NCI-H82 treated with DMSO at 0.1 percent for 48 hours (cell line): ENCODE results near the gene PAX9.
"Not testable (repeated sequence)": the region's sequence is repeated elsewhere in the genome, so short reads cannot be mapped to it uniquely, and the experiment has no call there.

Experiments
- DNase-seq: peaks from one replicate; lab custom pipeline; 2025; ENCODE audit not compliant: unreplicated experiment; lab: John Stamatoyannopoulos, UW

PAX9 gene

GRCh38 chr14:36672095-36672494 is 10.4 kb downstream of the PAX9 start:
- no peak for DNase-seq

GRCh38 chr14:36674659-36675058 is 13.0 kb downstream of the PAX9 start:
- DNase-seq, result no peak

GRCh38 chr14:36675581-36675980 is 13.9 kb downstream of the PAX9 start:
- DNase-seq, result no peak

- DNase-seq, result no peak
Observed at GRCh38 chr14:36676236-36676635, 14.6 kb downstream of the PAX9 start.

- no peak for DNase-seq
Observed at GRCh38 chr14:36682338-36682737, 20.7 kb downstream of the PAX9 start.

- DNase-seq, result no peak
Observed at GRCh38 chr14:36683083-36683724, 21.5 kb downstream of the PAX9 start.

GRCh38 chr14:36684946-36685345 is 23.3 kb downstream of the PAX9 start:
- no peak for DNase-seq

GRCh38 chr14:36690311-36691040 is 28.8 kb downstream of the PAX9 start:
- no peak for DNase-seq

- not testable (repeated sequence) for DNase-seq
Observed at GRCh38 chr14:36699420-36699819, 37.8 kb downstream of the PAX9 start.

- no peak for DNase-seq
Observed at GRCh38 chr14:36700651-36701050, 39.0 kb downstream of the PAX9 start.

GRCh38 chr14:36701132-36701531 is 39.5 kb downstream of the PAX9 start:
- no peak for DNase-seq

- no peak for DNase-seq
Observed at GRCh38 chr14:36702474-36702873, 40.8 kb downstream of the PAX9 start.

- DNase-seq, result no peak
Observed at GRCh38 chr14:36707570-36707969, 45.9 kb downstream of the PAX9 start.

- no peak for DNase-seq
Observed at GRCh38 chr14:36713960-36714703, 52.5 kb downstream of the PAX9 start.

GRCh38 chr14:36716614-36717184 is 55.0 kb downstream of the PAX9 start:
- no peak for DNase-seq

- DNase-seq, result no peak
Observed at GRCh38 chr14:36717363-36717762, 55.7 kb downstream of the PAX9 start.

GRCh38 chr14:36718216-36718615 is 56.6 kb downstream of the PAX9 start:
- no peak for DNase-seq

- DNase-seq, result no peak
Observed at GRCh38 chr14:36719823-36720222, 58.2 kb downstream of the PAX9 start.

GRCh38 chr14:36720657-36721056 is 59.0 kb downstream of the PAX9 start:
- no peak for DNase-seq

GRCh38 chr14:36721877-36722276 is 60.2 kb downstream of the PAX9 start:
- DNase-seq, result no peak

GRCh38 chr14:36723530-36723929 is 61.9 kb downstream of the PAX9 start:
- DNase-seq, result no peak

GRCh38 chr14:36724162-36724561 is 62.5 kb downstream of the PAX9 start:
- DNase-seq, result no peak
